ENCODE results near the gene PPP1R3F. TPM values are rescaled to one million over a fixed set of nuclear protein-coding genes. Genes with fewer than 3 reads are reported as not detected.

PPP1R3F gene
- total RNA-seq, 1 experiment from 2014 or later: 7.3 TPM

DNA sequence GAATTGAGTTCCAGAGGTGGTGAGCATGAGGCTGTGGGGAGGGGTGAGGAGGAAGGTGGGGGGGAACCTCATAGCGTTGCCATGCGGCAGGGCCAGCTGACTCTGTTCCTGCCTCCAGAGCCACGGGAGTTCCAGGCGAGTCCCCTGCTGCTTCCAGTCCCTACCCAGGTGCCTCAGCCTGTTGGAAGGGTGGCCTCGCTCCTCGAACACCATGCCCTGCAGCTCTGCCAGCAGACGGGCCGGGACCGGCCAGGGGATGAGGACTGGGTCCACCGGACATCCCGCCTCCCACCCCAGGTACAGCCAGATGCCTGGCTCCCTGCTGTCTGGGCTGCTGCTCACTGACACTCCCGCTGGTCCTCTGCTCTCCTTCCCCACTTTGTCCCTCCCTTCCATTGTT is 26.4 kb upstream of the PPP1R3F start:
- Histone ChIP-seq H2BK120ac (ENCODE audit: low read depth, low read length, poor library complexity, severe bottlenecking) (no peak overlapping the region), H3K23me2 (ENCODE audit: insufficient read length, low read depth, low read length, poor library complexity, severe bottlenecking) (no peaks in the 10 kb centered on the region), H3K9ac (ENCODE audit: extremely low read depth, insufficient read length, low read length) (no peak overlapping the region), H3K4me1 (ENCODE audit: insufficient read depth, low read length) (no peaks in the 10 kb centered on the region), H3K27me3 (ENCODE audit: insufficient read depth, low read length) (no peaks in the 10 kb centered on the region), H3K56ac (ENCODE audit: insufficient read length, low read depth, low read length) (no peak overlapping the region), H2AFZ (ENCODE audit: low read length) (no peak overlapping the region), H3K18ac (ENCODE audit: insufficient read length, low read depth, low read length) (no peak overlapping the region), H3K4ac (ENCODE audit: low read depth, low read length) (no peak overlapping the region), H2AK5ac (ENCODE audit: insufficient read length, low read length) (no peak overlapping the region), H3K27ac (ENCODE audit: insufficient read length, low read depth, low read length) (no peak overlapping the region), H3T11ph (ENCODE audit: low read length) (no peak overlapping the region), H2BK12ac (ENCODE audit: insufficient read length, low read depth, low read length) (no peak overlapping the region), H3K79me1 (ENCODE audit: insufficient read depth, low read depth, low read length, poor library complexity, severe bottlenecking) (no peaks in the 10 kb centered on the region), H2BK20ac (ENCODE audit: low read depth, low read length, poor library complexity, severe bottlenecking) (no peak overlapping the region), H2BK5ac (ENCODE audit: insufficient read length, low read length) (no peak overlapping the region), H3K79me2 (ENCODE audit: insufficient read depth, low read length) (no peaks in the 10 kb centered on the region), H3K23ac (ENCODE audit: insufficient read length, low read depth, low read length) (no peak overlapping the region), H4K91ac (ENCODE audit: insufficient read length, low read depth, low read length) (no peak overlapping the region), H3K14ac (ENCODE audit: insufficient read depth, low read length) (no peak overlapping the region), H4K5ac (ENCODE audit: insufficient read length, low read depth, low read length) (no peak overlapping the region), H4K8ac (replicated peaks; ENCODE audit: insufficient read length, low read depth, low read length) (no peak overlapping the region), H4K20me1 (ENCODE audit: control insufficient read depth, insufficient read depth, insufficient read length) (no peaks in the 10 kb centered on the region), H2BK15ac (ENCODE audit: low read depth, low read length) (no peak overlapping the region), H3K4me2 (ENCODE audit: insufficient read depth, insufficient read length, low read length) (no peak overlapping the region), H3K9me3 (ENCODE audit: control insufficient read depth, low read depth, low read length) (peaks cover 27% of the 10 kb centered on the region)
- H3K4me3 Mint-ChIP-seq: no peak overlapping the region
- no peak overlapping the region for H3K27ac Mint-ChIP-seq
- peaks cover 8 to 52% (median 10%) of the 10 kb centered on the region in 3 experiments; a peak in 6 of 7 replicates for H3K36me3 Mint-ChIP-seq (ENCODE audit: insufficient read depth in 1 of 3, low read depth in 3 of 3)
- H3K9me3 Mint-ChIP-seq: peaks cover 56 to 77% of the 10 kb centered on the region in 2 experiments
- DNase-seq: no peak
- H3K4me1 Mint-ChIP-seq: no peaks in the 10 kb centered on the region
- WGBS (ENCODE audit: extremely low coverage, insufficient read length, low lambda C conversion rate): no CpG with 5 or more reads among the region's 12 CpGs
- TF ChIP-seq, protein P1, sequence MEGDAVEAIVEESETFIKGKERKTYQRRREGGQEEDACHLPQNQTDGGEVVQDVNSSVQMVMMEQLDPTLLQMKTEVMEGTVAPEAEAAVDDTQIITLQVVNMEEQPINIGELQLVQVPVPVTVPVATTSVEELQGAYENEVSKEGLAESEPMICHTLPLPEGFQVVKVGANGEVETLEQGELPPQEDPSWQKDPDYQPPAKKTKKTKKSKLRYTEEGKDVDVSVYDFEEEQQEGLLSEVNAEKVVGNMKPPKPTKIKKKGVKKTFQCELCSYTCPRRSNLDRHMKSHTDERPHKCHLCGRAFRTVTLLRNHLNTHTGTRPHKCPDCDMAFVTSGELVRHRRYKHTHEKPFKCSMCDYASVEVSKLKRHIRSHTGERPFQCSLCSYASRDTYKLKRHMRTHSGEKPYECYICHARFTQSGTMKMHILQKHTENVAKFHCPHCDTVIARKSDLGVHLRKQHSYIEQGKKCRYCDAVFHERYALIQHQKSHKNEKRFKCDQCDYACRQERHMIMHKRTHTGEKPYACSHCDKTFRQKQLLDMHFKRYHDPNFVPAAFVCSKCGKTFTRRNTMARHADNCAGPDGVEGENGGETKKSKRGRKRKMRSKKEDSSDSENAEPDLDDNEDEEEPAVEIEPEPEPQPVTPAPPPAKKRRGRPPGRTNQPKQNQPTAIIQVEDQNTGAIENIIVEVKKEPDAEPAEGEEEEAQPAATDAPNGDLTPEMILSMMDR (conservative IDR thresholded peaks at IDR 0.05): no peak
- no peaks in the 10 kb centered on the region for H3K27me3 Mint-ChIP-seq (ENCODE audit: low read depth)

Data from H9 (cell line).